ENCODE data around the gene BTBD9. TPM values are rescaled to one million over a fixed set of nuclear protein-coding genes. Genes with fewer than 3 reads are reported as not detected.

Gene BTBD9
- total and polyA plus RNA-seq, 2 of the 13 experiments (the other 11 are each of a cell fraction or from before 2014, with no cell fraction given): 1.2 to 3.0 TPM

- H2AFZ ChIP-seq (ENCODE audit: low read length): no peak overlapping the region
- no peak overlapping the region for H3K4me2 ChIP-seq (ENCODE audit: low read depth, low read length)
- no peaks in the 10 kb centered on the region for H3K9me3 ChIP-seq (ENCODE audit: low read length)
- TF ChIP-seq FOXM1 (CRISPR knock-in tag; IDR thresholded peaks at IDR 0.05) (no peak), AHR (CRISPR knock-in tag; IDR thresholded peaks at IDR 0.05) (no peak), RAD21 (CRISPR knock-in tag; IDR thresholded peaks at IDR 0.05) (no peak), ZNF24 (IDR thresholded peaks at IDR 0.05) (no peak), EP300 (IDR thresholded peaks at IDR 0.05; ENCODE audit: low read depth in 2 of 2, low read length in 2 of 2) (no peak), EP300 (CRISPR knock-in tag; IDR thresholded peaks at IDR 0.05; ENCODE audit: borderline replicate concordance) (no peak), ZNF670 (CRISPR knock-in tag; IDR thresholded peaks at IDR 0.05; ENCODE audit: borderline replicate concordance) (no peak), ZNF616 (CRISPR knock-in tag; IDR thresholded peaks at IDR 0.05; ENCODE audit: low read depth) (no peak), NFE2L2 (IDR thresholded peaks at IDR 0.05; ENCODE audit: low read length) (no peak), ZNF44 (CRISPR knock-in tag; IDR thresholded peaks at IDR 0.05) (no peak), EEA1 (CRISPR knock-in tag; IDR thresholded peaks at IDR 0.05; ENCODE audit: borderline replicate concordance) (no peak)
- intact Hi-C loops (cut with micrococcal nuclease; ENCODE audit: unreplicated experiment): no loop called here
- in situ Hi-C loops (cut with HindIII; ENCODE audit: extremely low pct_ligation_motif_present, low pct_unique_long_range_greater_than_20kb): no loop called here
- BruUV-seq (replicated peaks): no TSS peak
- ChIA-PET CTCF (ENCODE audit: low intra/inter-chr PET ratio, low total read pairs) (no interaction called here), POLR2A (no interaction called here)
- DNase-seq (ENCODE audit: low spot score) (no peak), ATAC-seq (no peak), FAIRE-seq (no peak)
- no peak overlapping the region for H3K4me3 ChIP-seq (replicated peaks in 1 of 3; ENCODE audit: insufficient read depth in 1 of 3, low read depth in 2 of 3, low read length in 3 of 3)
- no peak overlapping the region for H3K27ac ChIP-seq (ENCODE audit: extremely low read length, insufficient read depth, low read length)
- H3K4me1 ChIP-seq (ENCODE audit: insufficient read depth, low read length): peaks cover 21% of the 10 kb centered on the region
- H4K20me1 ChIP-seq (ENCODE audit: insufficient read depth, low read length): no peaks in the 10 kb centered on the region
- no peaks in the 10 kb centered on the region for H3K27me3 ChIP-seq (ENCODE audit: control insufficient read depth in 1 of 2, insufficient read depth in 2 of 2, low read length in 2 of 2)
- 96% methylated on average over 5 of the region's 5 CpGs for WGBS (ENCODE audit: low lambda C conversion rate)
- H3K79me2 ChIP-seq (ENCODE audit: insufficient read depth, low read length): no peaks in the 10 kb centered on the region
- no peak overlapping the region for H3K9ac ChIP-seq (ENCODE audit: insufficient read depth, low read depth, low read length)
- peaks cover 3 to 25% of the 10 kb centered on the region in 2 experiments; a peak in 4 of 5 replicates for H3K36me3 ChIP-seq (replicated peaks in 1 of 2; ENCODE audit: control insufficient read depth in 1 of 2, insufficient read depth in 2 of 2, low read length in 2 of 2)
These were observed 501.4 kb downstream of the BTBD9 start for GRCh38 chr6:38138374-38138773.
